ENCODE results near the gene DOCK8. TPM values are rescaled to one million over a fixed set of nuclear protein-coding genes. Genes with fewer than 3 reads are reported as not detected.

DOCK8 gene
- total and polyA plus RNA-seq, 2 experiments from 2014 or later, result 0.94 to 1.2 TPM

- no peaks in the 10 kb centered on the region for H3K4me1 ChIP-seq (ENCODE audit: insufficient read depth)
- no peak overlapping the region for H3K27ac Mint-ChIP-seq
- no peak overlapping the region for H3K4me3 ChIP-seq
- H3K27me3 Mint-ChIP-seq (ENCODE audit: insufficient read depth, low read depth, poor library complexity), result no peaks in the 10 kb centered on the region
- no peak overlapping the region for H3K4me3 Mint-ChIP-seq
- peaks cover 9% of the 10 kb centered on the region for H3K4me1 Mint-ChIP-seq
- DNase-seq (ENCODE audit: low spot score), result no peak
- H3K27me3 ChIP-seq (ENCODE audit: insufficient read depth), result no peaks in the 10 kb centered on the region
- H3K9me2 ChIP-seq (ENCODE audit: insufficient read depth), result 0 out of 2 replicates have a peak, but pooled peaks cover 6% of the 10 kb centered on the region
- no peaks in the 10 kb centered on the region for H3F3A ChIP-seq (replicated peaks; ENCODE audit: low read depth)
- no peaks in the 10 kb centered on the region for H3K79me2 ChIP-seq (replicated peaks; ENCODE audit: insufficient read depth)
- no peaks in the 10 kb centered on the region for H3K36me3 ChIP-seq (ENCODE audit: insufficient read depth)
- H3K9me3 Mint-ChIP-seq, result peaks cover 2% of the 10 kb centered on the region; the same call in 1 of the 3 replicates
- ATAC-seq, result no peak; the same call in 2 of the 3 replicates
- no peaks in the 10 kb centered on the region for H4K20me1 ChIP-seq (replicated peaks; ENCODE audit: insufficient read depth)
- no peak overlapping the region for H3K27ac ChIP-seq (ENCODE audit: low read depth)
- TF ChIP-seq ZNF331 (CRISPR knock-in tag; IDR thresholded peaks at IDR 0.05; ENCODE audit: low read depth) (no peak), CTCF (conservative IDR thresholded peaks at IDR 0.05; ENCODE audit: low read depth in 2 of 2) (no peak), EZH2 (IDR thresholded peaks at IDR 0.05; ENCODE audit: low read depth, unreplicated experiment) (no peak), ZNF114 (CRISPR knock-in tag; IDR thresholded peaks at IDR 0.05) (no peak), CREB1 (CRISPR knock-in tag; IDR thresholded peaks at IDR 0.05; ENCODE audit: low read depth) (no peak), NANOG (IDR thresholded peaks at IDR 0.05; ENCODE audit: borderline replicate concordance) (no peak), STAT1 (IDR thresholded peaks at IDR 0.05; ENCODE audit: unreplicated experiment) (no peak), ETS1 (IDR thresholded peaks at IDR 0.05) (no peak), ZNF462 (CRISPR knock-in tag; IDR thresholded peaks at IDR 0.05) (no peak), EZH2phosphoT487 (IDR thresholded peaks at IDR 0.05; ENCODE audit: unreplicated experiment) (no peak), POLR2AphosphoS5 (IDR thresholded peaks at IDR 0.05; ENCODE audit: low read depth) (no peak), REST (IDR thresholded peaks at IDR 0.05; ENCODE audit: unreplicated experiment) (no peak), JUNB (IDR thresholded peaks at IDR 0.05; ENCODE audit: unreplicated experiment) (no peak)
- no peak overlapping the region for H2AFZ ChIP-seq
- no peaks in the 10 kb centered on the region for H3K36me3 Mint-ChIP-seq (ENCODE audit: low read depth)
- H3K4me2 ChIP-seq, result no peak overlapping the region
Measured at GRCh38 chr9:224582-225520, 10.2 kb downstream of the DOCK8 start.

Data from GM23338 (cell line).